T-cell (primary cell): ENCODE data around the gene IQCC. TPM values are rescaled to one million over a fixed set of nuclear protein-coding genes. Genes with fewer than 3 reads are reported as not detected.

Experiments used
- ATAC-seq, 4 experiments: fragments of 200-7000 bp in 3 of 4; fragments of 150-1000 bp in 1 of 4; cut with Tn5 transposase; replicated peaks in 1 of 4; 1 replicate in 3 of 4; 2 replicates in 1 of 4; pipeline ENCODE4 v1.10.0; 2021; ENCODE audit warnings: moderate library complexity in 3 of 4, mild to moderate bottlenecking in 2 of 4, moderate number of reproducible peaks in 1 of 4
- CTCF ChIA-PET, 2 donors: fragments of 300-600 bp; sonication (Branson Sonifier 250); formaldehyde crosslinking; loops; one replicate each; lab custom pipeline; 2022; ENCODE audit warnings: antibody characterized with exemption in 2 of 2; lab: Charles Lee
- POLR2A ChIA-PET, 2 donors: fragments of 300-600 bp; sonication (Branson Sonifier 250); formaldehyde crosslinking; loops; one replicate each; lab custom pipeline; 2022; ENCODE audit warnings: antibody characterized with exemption in 2 of 2; lab: Charles Lee
- DNase-seq, 35 experiments: peaks; one replicate each; pipeline versions ENCODE4 v3.0.0 to v3.0.0-alpha.2; 2013 to 2023
- H3K27ac ChIP-seq: one replicate; pipeline ENCODE4 v1.5.1; 2013; ENCODE audit warnings: low read length
- H3K27me3 ChIP-seq, 2 experiments: replicated peaks in 1 of 2; 1 replicate in 1 of 2; 2 replicates in 1 of 2; pipeline versions ENCODE4 v1.6.1 to v1.7.0; 2013; ENCODE audit warnings: low read length in 1 of 2, mixed read lengths in 1 of 2; ENCODE audit not compliant: control insufficient read depth in 2 of 2, insufficient read depth in 2 of 2; ENCODE audit errors: extremely low read depth in 1 of 2
- H3K36me3 ChIP-seq, 2 donors: 1 replicate in 1 of 2; 2 replicates in 1 of 2; pipeline versions ENCODE4 v1.6.1 to v1.7.0; 2013; ENCODE audit warnings: low read length in 1 of 2; ENCODE audit not compliant: control insufficient read depth in 2 of 2, insufficient read depth in 1 of 2; ENCODE audit errors: extremely low read depth in 1 of 2
- H3K4me1 ChIP-seq, 2 experiments: 1 replicate in 1 of 2; 2 replicates in 1 of 2; pipeline versions ENCODE4 v1.6.1 to v1.7.0; 2013; ENCODE audit warnings: low read length in 2 of 2, mixed read lengths in 1 of 2; ENCODE audit not compliant: insufficient read depth in 2 of 2, control insufficient read depth in 1 of 2; ENCODE audit errors: extremely low read depth in 1 of 2
- H3K4me3 ChIP-seq, 2 donors: 1 replicate in 1 of 2; 2 replicates in 1 of 2; pipeline versions ENCODE4 v1.5.1 to v1.7.0; 2013; ENCODE audit warnings: mild to moderate bottlenecking in 2 of 2, low read length in 1 of 2, moderate library complexity in 1 of 2; ENCODE audit not compliant: control insufficient read depth in 1 of 2; ENCODE audit errors: extremely low read depth in 1 of 2
- H3K9me3 ChIP-seq: 2 replicates; pipeline ENCODE4 v1.7.0; 2013
- H3K27ac Mint-ChIP-seq, 2 donors: one replicate each; pipeline ENCODE4 v1.8.0; 2020 to 2021; ENCODE audit warnings: mild to moderate bottlenecking in 2 of 2, mixed read lengths in 2 of 2
- H3K27me3 Mint-ChIP-seq, 2 donors: one replicate each; pipeline ENCODE4 v1.8.0; 2021 to 2022; ENCODE audit warnings: mixed read lengths in 2 of 2
- H3K36me3 Mint-ChIP-seq: one replicate; pipeline ENCODE4 v1.8.0; 2021; ENCODE audit warnings: mixed read lengths
- H3K4me1 Mint-ChIP-seq, 3 donors: one replicate each; pipeline ENCODE4 v1.8.0; 2020 to 2022; ENCODE audit warnings: mixed read lengths in 3 of 3, mild to moderate bottlenecking in 1 of 3
- H3K4me3 Mint-ChIP-seq, 3 donors: one replicate each; pipeline ENCODE4 v1.8.0; 2020 to 2022; ENCODE audit warnings: mild to moderate bottlenecking in 3 of 3, mixed read lengths in 3 of 3, moderate library complexity in 3 of 3
- H3K9me3 Mint-ChIP-seq, 3 donors: one replicate each; pipeline ENCODE4 v1.8.0; 2020 to 2022; ENCODE audit warnings: mixed read lengths in 3 of 3
- WGBS: methylation state at CpG from one replicate; pipeline ENCODE4 v1.1.5; 2013; ENCODE audit warnings: missing lambda C conversion rate; ENCODE audit not compliant: insufficient coverage; 5-methylcytosine and 5-hydroxymethylcytosine counted together
- total RNA-seq, 35 experiments: library from RNA in 6 of 35; stranded (reverse) in 6 of 35; fragments of 120-200 nt in 1 of 35; gene quantifications; one replicate each; pipeline versions ENCODE4 v1.2.1 to v1.2.4 and lab custom pipeline; 2013 to 2026

IQCC gene
- total RNA-seq, 5 donors from 2014 or later (not counting 1 experiment from before 2014, with no cell fraction given): 1.3 to 3.6 (median 2.3) TPM

DNA sequence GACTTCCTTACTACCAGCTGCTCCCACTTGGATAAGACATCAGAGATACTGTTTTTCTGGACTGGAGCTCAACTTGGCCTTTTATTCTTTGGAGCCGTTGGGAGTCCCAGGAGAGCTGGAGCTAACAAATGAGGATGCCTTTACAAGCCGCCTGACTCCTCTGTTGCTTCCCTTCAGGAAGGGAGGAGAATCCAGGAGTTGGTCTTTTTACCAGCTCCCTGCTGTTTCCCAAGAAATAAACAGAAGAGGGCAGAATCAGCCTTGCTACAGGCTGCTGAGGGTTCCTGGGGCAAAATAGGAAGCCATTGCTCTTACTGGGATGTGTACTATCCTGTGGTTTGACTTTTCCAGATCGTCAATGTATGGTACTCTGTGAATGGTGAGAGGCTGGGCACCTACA, 18.2 kb downstream of the IQCC start:
- ChIA-PET POLR2A (interaction anchor here (0.6 to 1.2 kb wide), 5 partner anchors 17 to 171 kb away, joined by 3 to 4 read pairs (median 4); partner anchors contain the start of gene BSDC1 (in 1 of the 2)), CTCF (interaction anchor here in 1 of 2 donors (1.0 kb wide), 1 partner anchor 25 kb away, joined by 4 read pairs; no protein-coding TSS in a partner anchor)
- Histone ChIP-seq H3K27ac (no peak overlapping the region), H3K27me3 (no peaks in the 10 kb centered on the region), H3K36me3 (peaks cover 16 to 47% of the 10 kb centered on the region in 2 donors), H3K4me3 (no peak overlapping the region), H3K4me1 (peaks cover 21 to 33% of the 10 kb centered on the region in 2 experiments), H3K9me3 (no peaks in the 10 kb centered on the region)
- no peaks in the 10 kb centered on the region for H3K27me3 Mint-ChIP-seq
- H3K4me1 Mint-ChIP-seq: peaks cover 24 to 56% (median 50%) of the 10 kb centered on the region in 3 donors
- no peak for DNase-seq
- 93% methylated on average over 3 of the region's 3 CpGs for WGBS
- peak overlapping the region; percentile 90 to 96 (median 94) for H3K4me3 Mint-ChIP-seq
- H3K27ac Mint-ChIP-seq: peak overlapping the region; percentile 66 to 97
- ATAC-seq: no peak
- no peaks in the 10 kb centered on the region for H3K9me3 Mint-ChIP-seq
- peaks cover 33% of the 10 kb centered on the region for H3K36me3 Mint-ChIP-seq

- Mint-ChIP-seq H3K4me1 (peaks cover 24 to 56% (median 50%) of the 10 kb centered on the region in 3 donors), H3K36me3 (peaks cover 34% of the 10 kb centered on the region), H3K9me3 (no peaks in the 10 kb centered on the region), H3K4me3 (peak overlapping the region; percentile 64 to 94 (median 90)), H3K27ac (peak overlapping the region; percentile 48 to 66), H3K27me3 (no peaks in the 10 kb centered on the region)
- Histone ChIP-seq H3K4me1 (peaks cover 21 to 33% of the 10 kb centered on the region in 2 experiments), H3K4me3 (no peak overlapping the region), H3K27ac (no peak overlapping the region), H3K9me3 (no peaks in the 10 kb centered on the region), H3K27me3 (no peaks in the 10 kb centered on the region), H3K36me3 (peaks cover 16 to 51% of the 10 kb centered on the region in 2 donors)
- DNase-seq: no peak
- ChIA-PET CTCF (interaction anchor here in 1 of 2 donors (0.7 kb wide), 1 partner anchor 9 kb away, joined by 3 read pairs; no protein-coding TSS in a partner anchor), POLR2A (no interaction called here)
- ATAC-seq: no peak
- WGBS: 93% methylated on average over 3 of the region's 4 CpGs
Observed at GRCh38 chr1:32224285-32224684, 18.8 kb downstream of the IQCC start.

- Histone ChIP-seq H3K27me3 (no peaks in the 10 kb centered on the region), H3K9me3 (no peaks in the 10 kb centered on the region), H3K4me3 (no peak overlapping the region), H3K36me3 (peaks cover 16 to 63% of the 10 kb centered on the region in 2 donors), H3K27ac (no peak overlapping the region), H3K4me1 (peaks cover 4 to 6% of the 10 kb centered on the region in 2 experiments)
- Mint-ChIP-seq H3K4me3 (no peak overlapping the region), H3K27ac (no peak overlapping the region), H3K27me3 (no peaks in the 10 kb centered on the region), H3K36me3 (peaks cover 36% of the 10 kb centered on the region), H3K9me3 (no peaks in the 10 kb centered on the region), H3K4me1 (peaks cover 6 to 18% (median 18%) of the 10 kb centered on the region in 3 donors)
- ATAC-seq (no peak), DNase-seq (no peak)
- POLR2A ChIA-PET: interaction anchor here in 1 of 2 donors (0.6 to 1.7 kb wide), 2 partner anchors 10 to 62 kb away, joined by 3 to 12 read pairs; no protein-coding TSS in a partner anchor
- WGBS: no CpG with 5 or more reads among the region's 3 CpGs
- CTCF ChIA-PET: interaction anchor here in 1 of 2 donors (1.1 kb wide), 1 partner anchor 13 kb away, joined by 3 read pairs; no protein-coding TSS in a partner anchor
Observed at GRCh38 chr1:32228771-32229170, 23.3 kb downstream of the IQCC start.

- H3K27ac Mint-ChIP-seq: peak overlapping the region in 1 of 2 donors; percentile 48
- H3K9me3 ChIP-seq: no peaks in the 10 kb centered on the region
- H3K4me1 Mint-ChIP-seq: peaks cover 0 to 5% (median 5%) of the 10 kb centered on the region in 3 donors
Observed at GRCh38 chr1:32231843-32232432, 26.5 kb downstream of the IQCC start.

DNA sequence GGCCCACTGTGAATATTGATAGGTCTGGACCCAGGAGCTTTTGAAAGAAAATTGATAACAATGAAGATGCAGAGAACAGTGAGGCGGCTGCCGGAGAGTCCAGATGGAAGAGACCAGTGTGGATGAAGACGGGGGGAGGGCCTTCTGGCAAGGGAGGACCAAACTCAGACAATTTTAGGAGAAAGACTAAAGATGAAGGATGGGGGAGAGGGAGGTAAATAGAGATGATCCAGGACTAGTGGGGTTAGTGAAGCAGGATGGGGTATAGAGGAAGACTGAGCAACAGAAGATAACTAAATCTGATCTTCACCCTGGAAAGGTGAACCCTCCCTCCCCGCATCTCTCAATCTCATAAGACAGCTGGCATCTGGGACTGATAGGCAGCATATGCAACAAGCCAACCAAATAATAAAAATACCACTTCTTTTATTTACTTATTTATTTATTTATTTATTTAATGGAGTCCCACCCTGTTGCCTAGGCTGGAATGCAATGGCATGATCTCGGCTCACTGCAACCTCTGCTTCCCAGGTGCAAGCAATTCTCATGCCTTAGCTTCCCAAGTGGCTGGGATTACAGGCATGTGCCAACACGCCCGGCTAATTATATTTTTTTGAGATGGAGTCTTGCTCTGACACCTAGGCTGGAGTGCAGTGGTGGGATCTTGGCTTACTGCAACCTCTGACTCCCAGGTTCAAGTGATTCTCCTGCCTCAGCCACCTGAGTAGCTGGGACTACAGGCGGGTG, 27.3 kb downstream of the IQCC start:
- no peak for DNase-seq
- Mint-ChIP-seq H3K27ac (peak overlapping the region in 1 of 2 donors; percentile 76), H3K27me3 (no peaks in the 10 kb centered on the region), H3K4me1 (peaks cover 0 to 2% (median 1%) of the 10 kb centered on the region in 3 donors), H3K4me3 (no peak overlapping the region), H3K36me3 (peaks cover 19% of the 10 kb centered on the region), H3K9me3 (no peaks in the 10 kb centered on the region)
- H3K4me1 ChIP-seq: no peaks in the 10 kb centered on the region
- ChIA-PET CTCF (no interaction called here), POLR2A (no interaction called here)
- 94% methylated on average over 3 of the region's 8 CpGs for WGBS
- H3K36me3 ChIP-seq: peaks cover 6 to 33% of the 10 kb centered on the region in 2 donors
- H3K27me3 ChIP-seq: no peaks in the 10 kb centered on the region
- no peak overlapping the region for H3K27ac ChIP-seq
- H3K4me3 ChIP-seq: no peak overlapping the region
- no peaks in the 10 kb centered on the region for H3K9me3 ChIP-seq
- no peak for ATAC-seq

More at GRCh38 chr1:32231843-32232432, 26.5 kb downstream of the IQCC start:
- H3K9me3 Mint-ChIP-seq: no peaks in the 10 kb centered on the region
- Histone ChIP-seq H3K4me3 (no peak overlapping the region), H3K36me3 (peaks cover 6 to 40% of the 10 kb centered on the region in 2 donors), H3K4me1 (no peaks in the 10 kb centered on the region), H3K27ac (no peak overlapping the region), H3K27me3 (no peaks in the 10 kb centered on the region)
- no peaks in the 10 kb centered on the region for H3K27me3 Mint-ChIP-seq
- ChIA-PET POLR2A (interaction anchor here in 1 of 2 donors (0.5 kb wide), 1 partner anchor 30 kb away, joined by 3 read pairs; no protein-coding TSS in a partner anchor), CTCF (interaction anchor here in 1 of 2 donors (0.6 kb wide), 1 partner anchor 11 kb away, joined by 3 read pairs; no protein-coding TSS in a partner anchor)
- no peak overlapping the region for H3K4me3 Mint-ChIP-seq
- 100% methylated on average over 2 of the region's 5 CpGs for WGBS
- no peak for ATAC-seq
- DNase-seq: no peak
- H3K36me3 Mint-ChIP-seq: peaks cover 25% of the 10 kb centered on the region

- H3K4me1 ChIP-seq: peaks cover 0 to 2% of the 10 kb centered on the region in 2 experiments
- POLR2A ChIA-PET: no interaction called here
- peak in 1 of 4 experiments; percentile 14 for ATAC-seq
Observed at GRCh38 chr1:32234792-32235191, 29.3 kb downstream of the IQCC start.

More at GRCh38 chr1:32234792-32235191, 29.3 kb downstream of the IQCC start:
- Histone ChIP-seq H3K27me3 (no peaks in the 10 kb centered on the region), H3K4me3 (no peak overlapping the region), H3K9me3 (no peaks in the 10 kb centered on the region), H3K27ac (no peak overlapping the region), H3K36me3 (peaks cover 0 to 17% of the 10 kb centered on the region in 2 donors)
- Mint-ChIP-seq H3K4me1 (no peaks in the 10 kb centered on the region), H3K27ac (no peak overlapping the region), H3K27me3 (no peaks in the 10 kb centered on the region), H3K9me3 (no peaks in the 10 kb centered on the region), H3K36me3 (peaks cover 5% of the 10 kb centered on the region), H3K4me3 (no peak overlapping the region)
- DNase-seq: no peak
- CTCF ChIA-PET: interaction anchor here (0.5 to 0.9 kb wide), 2 partner anchors 13 to 15 kb away, joined by 3 to 6 read pairs; no protein-coding TSS in a partner anchor
- WGBS: 90% methylated on average over 7 of the region's 7 CpGs
